IPS-NIHi7 (cell line): Measurements from ENCODE around the gene NUDCD2.

Experiments used
- DNase-seq: peaks from one replicate; pipeline ENCODE4 v3.0.0; 2012; ENCODE audit warnings: mixed read lengths; ENCODE audit errors: extremely low spot score

NUDCD2 gene

GRCh38 chr5:163459819-163460561, at the start of gene NUDCD2:
Gene NUDCD2, minus strand, starts transcription at chr5:163460102. Its CDS starts 52 bp downstream, at chr5:163460050.
- peak; percentile 87 for DNase-seq

DNA sequence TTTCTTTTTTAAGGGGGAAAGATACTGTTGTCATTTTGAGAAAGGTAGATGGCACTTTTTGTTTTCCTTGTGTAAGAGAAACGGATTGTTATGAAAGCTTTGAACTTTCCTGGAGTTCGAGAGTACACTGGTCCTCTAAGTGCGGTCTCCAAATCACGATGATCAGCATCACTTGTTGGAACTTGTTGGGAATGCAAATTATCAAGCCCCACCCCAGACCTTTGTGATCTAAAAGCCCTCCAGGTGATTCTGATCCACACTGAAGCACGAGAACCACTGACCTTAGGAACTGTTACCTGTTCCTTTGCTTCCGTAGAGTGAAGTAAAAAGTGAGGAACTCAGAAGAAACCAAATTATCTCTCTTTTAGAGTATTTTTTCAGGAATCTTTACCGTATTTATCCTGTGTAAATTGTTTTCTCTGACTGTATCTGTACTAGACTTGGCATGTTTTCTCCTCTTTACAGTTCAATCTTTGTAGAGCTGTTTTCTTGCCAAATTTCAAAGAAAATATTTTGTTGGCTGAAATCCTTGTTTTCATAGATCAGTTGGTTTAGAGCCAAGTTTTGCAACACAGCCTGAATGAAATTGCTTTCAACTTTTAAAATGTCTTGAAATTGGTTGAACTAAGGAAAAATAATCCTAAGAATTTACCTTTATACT, 49.5 kb upstream of the NUDCD2 start:
- no peak for DNase-seq

- DNase-seq: no peak
These were observed 48.9 kb upstream of the NUDCD2 start for GRCh38 chr5:163508753-163509152.

- DNase-seq: no peak
These were observed 46.8 kb upstream of the NUDCD2 start for GRCh38 chr5:163506726-163507125.

GRCh38 chr5:163506095-163506457, 46.2 kb upstream of the NUDCD2 start:
- DNase-seq: no peak

DNA sequence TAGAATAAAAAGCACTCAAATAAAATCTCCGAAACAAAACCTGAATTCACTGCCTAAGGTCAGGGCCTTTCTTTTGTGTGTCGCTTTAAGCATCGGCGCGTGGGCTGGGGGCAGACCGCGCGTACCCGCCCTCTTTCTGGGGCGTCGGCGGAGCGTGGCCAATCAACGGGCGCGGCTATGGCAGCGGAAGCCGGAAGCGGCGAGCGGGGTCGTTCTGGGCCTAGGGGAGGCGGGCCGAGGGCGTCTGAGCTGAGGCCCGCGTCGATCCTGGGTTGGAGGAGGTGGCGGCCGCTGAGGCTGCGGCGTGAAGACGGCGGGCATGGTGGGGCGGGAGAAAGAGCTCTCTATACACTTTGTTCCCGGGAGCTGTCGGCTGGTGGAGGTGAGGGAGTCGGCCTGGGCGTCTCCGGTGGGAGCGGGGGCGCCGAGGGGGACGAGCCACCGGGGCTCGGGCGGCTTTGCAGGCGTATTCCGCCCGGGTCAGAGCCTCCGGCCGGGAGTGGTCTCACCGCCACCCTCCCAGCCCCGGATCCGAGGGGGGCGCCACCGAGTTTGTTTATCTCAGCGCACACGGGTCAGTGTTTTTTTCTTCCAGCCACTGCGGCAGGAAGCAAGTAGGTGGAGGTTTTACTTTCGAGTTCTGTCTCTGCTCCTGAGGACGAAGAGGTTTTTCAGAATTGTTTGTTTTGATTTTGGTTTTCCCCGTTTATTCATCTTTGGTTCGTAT, 45.6 kb upstream of the NUDCD2 start, which contains the start of gene MAT2B:
TSS of gene MAT2B (plus strand) at position 252 of the 727 bp plus-strand sequence. CDS start at position 320, 68 bp downstream.
- DNase-seq: peak; percentile 94

DNA sequence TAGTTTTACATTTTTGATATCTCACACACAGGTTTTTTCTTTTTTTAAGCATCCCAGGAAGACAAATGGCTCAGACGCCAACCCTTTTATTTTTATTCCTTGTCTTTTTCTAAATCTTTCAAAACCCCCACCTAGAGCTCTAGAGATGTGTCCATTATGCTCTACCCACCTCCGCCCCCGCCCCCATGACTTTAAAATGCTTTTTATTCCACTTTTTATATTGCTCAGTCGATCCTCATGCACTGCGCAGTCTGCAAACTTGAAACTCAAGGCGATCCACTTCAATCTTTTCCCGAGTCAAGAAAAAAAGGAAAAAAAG, 45.1 kb upstream of the NUDCD2 start:
- DNase-seq: no peak

DNA sequence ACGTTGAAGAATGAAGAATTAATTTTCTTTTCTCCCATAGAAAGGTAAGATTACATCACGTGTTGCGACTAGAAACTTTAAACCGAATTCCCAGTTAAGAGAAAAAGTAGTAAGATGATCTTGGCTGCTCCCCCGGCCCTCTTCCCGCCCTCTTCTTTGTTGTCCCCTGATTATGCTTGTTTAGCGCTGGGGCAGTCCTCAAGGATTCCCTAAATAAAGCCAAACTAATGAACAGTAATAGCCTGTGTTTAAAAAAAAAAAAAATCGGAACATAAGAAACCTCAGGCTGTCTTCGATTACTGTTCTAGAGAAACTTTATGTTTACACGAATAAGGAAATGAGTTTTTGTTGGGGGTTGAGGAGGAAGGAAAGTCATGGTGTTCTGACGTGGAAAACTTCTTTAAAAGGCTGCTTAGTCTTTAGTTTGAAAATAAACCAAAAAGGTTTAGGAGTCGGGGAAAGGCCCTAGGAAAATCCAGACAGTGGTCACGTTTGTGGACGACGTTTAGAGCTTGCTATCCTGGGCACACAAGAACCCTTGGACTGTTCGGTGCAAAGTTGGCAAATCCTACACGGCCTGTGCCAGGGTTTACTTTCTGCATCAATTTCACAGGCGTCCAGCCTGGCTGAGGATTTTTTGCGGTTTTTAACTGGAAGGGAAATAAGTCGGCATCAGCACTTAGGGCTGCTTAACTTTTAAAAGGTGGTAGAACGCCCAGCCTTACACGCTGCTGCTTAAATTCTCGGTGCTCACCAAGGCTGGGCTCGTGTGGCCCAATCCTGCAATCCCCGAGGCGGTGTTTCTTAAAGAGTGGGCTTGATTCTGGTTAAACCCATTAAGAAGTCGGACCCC, 44.4 kb upstream of the NUDCD2 start:
- no peak for DNase-seq

- DNase-seq: peak; percentile 67
These were observed 43.5 kb upstream of the NUDCD2 start for GRCh38 chr5:163503106-163504078.

DNA sequence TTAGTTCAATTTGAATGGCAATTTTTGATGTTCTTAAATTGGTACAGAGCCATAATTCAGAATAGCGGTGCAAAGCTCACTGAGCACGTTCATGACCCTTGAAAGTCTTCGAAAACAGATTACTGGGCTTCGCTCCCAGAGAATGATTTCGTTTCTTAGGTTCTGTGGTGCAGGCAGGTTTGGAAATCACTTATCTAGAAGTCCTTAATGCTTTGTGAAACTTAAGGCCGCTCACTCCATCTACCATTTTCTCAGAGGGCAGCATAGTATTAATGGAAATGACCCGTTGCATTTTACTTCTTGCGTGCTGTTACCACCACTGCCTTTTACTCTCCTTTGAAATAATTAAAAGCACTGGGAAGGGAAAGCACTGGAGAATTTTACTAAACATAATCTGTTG, 42.6 kb upstream of the NUDCD2 start:
- DNase-seq: no peak

DNA sequence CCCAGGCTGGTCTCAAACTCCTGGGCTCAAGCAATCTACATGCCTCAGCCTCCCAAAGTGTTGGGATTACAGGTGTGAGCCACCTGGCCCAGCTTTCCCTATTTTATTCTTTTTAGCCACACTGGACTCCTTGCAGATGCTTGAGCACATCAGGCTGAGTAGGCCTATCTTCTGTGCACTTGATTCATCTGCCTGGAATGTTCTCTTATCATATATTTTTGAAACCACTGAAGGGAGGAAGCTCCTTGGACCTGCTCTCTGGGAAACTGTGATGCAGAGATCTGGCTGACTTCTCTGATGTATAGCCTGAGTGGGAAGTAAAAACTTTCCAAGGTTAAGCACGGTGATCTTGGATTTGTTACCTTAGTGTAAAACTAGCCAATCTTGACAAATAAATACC, 39.0 kb upstream of the NUDCD2 start:
- no peak for DNase-seq

DNA sequence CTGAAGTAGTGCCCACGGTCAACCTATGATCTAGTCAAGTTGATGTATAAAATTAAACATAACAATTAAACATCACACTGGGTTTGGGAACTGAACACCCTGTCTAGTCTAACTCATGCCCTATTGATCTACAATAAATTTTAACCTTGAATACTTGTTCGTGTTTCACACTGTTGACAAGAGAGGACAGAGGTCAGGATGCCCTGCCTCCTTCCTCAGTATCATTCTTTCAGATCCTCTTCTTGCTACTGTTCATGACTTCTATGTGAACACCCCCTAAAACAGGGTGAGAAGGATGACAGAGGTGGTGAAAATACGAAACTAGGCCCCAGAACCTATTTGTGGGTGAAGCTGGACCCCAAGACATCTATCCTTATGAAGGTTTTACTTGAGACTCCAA, 37.4 kb upstream of the NUDCD2 start:
- DNase-seq: no peak

DNA sequence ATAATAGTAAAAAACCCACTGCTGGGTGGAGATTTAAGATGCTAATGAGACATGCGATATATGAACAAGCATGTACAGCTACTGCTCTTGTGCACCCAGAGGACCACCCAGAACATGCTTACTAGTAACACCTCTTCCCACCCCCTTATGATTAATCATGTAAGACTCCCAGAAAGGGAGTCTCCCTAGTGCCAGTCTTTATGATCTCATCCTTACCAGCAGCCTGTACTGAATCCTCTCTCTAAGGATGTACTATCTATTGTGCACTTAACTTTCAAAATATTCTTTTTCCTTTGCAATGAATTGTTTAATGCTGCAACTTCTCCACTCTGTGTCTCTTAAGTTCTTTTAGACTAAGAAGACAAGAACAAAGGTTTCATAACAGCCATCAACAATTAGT, 36.4 kb upstream of the NUDCD2 start:
- no peak for DNase-seq

GRCh38 chr5:163489745-163490075, 29.8 kb upstream of the NUDCD2 start:
- no peak for DNase-seq

- peak; percentile 36 for DNase-seq
These were observed 29.3 kb upstream of the NUDCD2 start for GRCh38 chr5:163489055-163489744.

DNA sequence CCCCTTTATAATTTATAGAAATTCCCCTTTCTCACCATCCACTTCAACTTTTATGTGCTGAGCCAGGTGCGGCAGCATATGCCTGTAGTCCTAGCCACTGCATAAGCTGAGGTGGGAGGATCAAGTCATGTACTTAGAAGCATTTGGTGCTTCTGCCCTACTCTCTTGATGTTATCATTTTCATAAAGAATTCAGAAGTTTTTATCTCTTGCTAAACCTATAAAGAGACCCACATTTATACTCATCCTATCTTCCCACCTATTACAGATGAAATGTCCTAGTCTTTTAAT, 19.0 kb upstream of the NUDCD2 start:
- DNase-seq: no peak

GRCh38 chr5:163478126-163478981, 18.5 kb upstream of the NUDCD2 start:
- DNase-seq: no peak

DNA sequence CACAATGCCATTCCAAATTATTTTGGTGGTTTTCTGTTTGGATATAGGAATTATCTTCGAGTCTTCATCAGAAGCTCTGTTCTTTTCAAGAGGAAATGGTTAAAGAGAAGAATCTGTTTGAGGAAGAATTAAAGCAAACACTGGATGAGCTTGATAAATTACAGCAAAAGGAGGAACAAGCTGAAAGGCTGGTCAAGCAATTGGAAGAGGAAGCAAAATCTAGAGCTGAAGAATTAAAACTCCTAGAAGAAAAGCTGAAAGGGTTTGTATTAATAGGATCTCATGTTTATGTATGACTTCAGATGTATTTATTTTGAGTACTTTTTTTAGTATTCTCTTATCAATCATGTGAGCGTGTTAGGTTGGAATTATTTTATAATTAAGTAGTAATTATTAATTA, 15.5 kb upstream of the NUDCD2 start:
- no peak for DNase-seq

DNA sequence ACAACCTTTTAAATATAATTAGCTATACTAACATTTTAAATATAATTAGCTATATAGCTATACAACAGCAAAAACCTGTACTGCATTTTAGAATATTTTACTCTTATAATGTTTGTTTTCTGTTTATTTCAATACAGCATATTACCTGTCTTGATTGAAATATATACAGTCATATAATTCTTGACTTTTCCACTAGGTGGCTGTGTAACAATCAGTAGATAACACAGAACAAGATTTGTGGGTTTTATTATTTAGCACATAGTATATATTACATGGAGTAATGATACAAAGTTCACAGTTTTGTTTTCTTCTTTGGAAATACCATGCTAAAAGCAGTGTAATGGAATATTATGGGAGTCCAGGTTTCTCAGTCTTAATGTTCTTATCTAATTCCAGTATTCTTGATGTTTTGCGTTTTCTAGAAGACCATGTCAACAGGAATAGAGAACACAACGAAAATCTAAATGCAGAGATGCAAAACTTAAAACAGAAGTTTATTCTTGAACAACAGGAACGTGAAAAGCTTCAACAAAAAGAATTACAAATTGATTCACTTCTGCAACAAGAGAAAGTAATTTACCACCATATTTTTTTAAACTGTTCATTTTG, 13.8 kb upstream of the NUDCD2 start:
- DNase-seq: no peak
